ENCODE results near the gene ADGRG6.

DNA sequence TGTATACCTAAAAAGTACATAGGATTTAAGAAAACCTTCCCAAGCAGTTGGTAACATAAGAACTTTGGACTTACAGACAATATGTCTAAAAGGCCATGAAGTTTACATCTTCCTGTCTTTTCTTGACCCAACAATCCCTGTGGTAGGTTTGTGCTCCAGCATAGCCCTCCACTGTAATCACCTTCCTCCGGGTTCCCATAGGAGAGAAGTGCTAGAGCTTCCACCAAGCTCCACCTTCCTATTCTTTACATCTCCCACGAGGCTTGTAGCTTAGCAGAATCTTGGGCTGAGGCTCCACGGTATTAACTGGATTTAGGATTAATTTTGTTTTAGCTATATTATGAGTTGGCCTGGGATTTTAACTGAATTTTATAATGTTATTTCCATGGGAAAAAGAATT is 23.3 kb downstream of the ADGRG6 start:
- TF ChIP-seq, protein P1, sequence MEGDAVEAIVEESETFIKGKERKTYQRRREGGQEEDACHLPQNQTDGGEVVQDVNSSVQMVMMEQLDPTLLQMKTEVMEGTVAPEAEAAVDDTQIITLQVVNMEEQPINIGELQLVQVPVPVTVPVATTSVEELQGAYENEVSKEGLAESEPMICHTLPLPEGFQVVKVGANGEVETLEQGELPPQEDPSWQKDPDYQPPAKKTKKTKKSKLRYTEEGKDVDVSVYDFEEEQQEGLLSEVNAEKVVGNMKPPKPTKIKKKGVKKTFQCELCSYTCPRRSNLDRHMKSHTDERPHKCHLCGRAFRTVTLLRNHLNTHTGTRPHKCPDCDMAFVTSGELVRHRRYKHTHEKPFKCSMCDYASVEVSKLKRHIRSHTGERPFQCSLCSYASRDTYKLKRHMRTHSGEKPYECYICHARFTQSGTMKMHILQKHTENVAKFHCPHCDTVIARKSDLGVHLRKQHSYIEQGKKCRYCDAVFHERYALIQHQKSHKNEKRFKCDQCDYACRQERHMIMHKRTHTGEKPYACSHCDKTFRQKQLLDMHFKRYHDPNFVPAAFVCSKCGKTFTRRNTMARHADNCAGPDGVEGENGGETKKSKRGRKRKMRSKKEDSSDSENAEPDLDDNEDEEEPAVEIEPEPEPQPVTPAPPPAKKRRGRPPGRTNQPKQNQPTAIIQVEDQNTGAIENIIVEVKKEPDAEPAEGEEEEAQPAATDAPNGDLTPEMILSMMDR (conservative IDR thresholded peaks at IDR 0.05) = no peak
- no peak for TF ChIP-seq EZH2 (IDR thresholded peaks at IDR 0.05; ENCODE audit: low read depth)
